DMS153 treated with DMSO at 0.1 percent for 48 hours (cell line): ENCODE data around the gene DOLK.
A peak's percentile ranks its signal among the peaks of the same experiment; 100 is the strongest.

Experiments used
- DNase-seq: peaks from one replicate; lab custom pipeline; 2025; ENCODE audit not compliant: unreplicated experiment; lab: John Stamatoyannopoulos, UW

Gene DOLK

GRCh38 chr9:128909859-128910258 is 37.5 kb downstream of the DOLK start:
- no peak for DNase-seq

GRCh38 chr9:128908372-128908771 is 39.0 kb downstream of the DOLK start:
- DNase-seq, result no peak

- no peak for DNase-seq
Observed at GRCh38 chr9:128906741-128907140, 40.7 kb downstream of the DOLK start.

GRCh38 chr9:128905964-128906363 is 41.4 kb downstream of the DOLK start:
- no peak for DNase-seq

- no peak for DNase-seq
Observed at GRCh38 chr9:128903871-128904620, 43.4 kb downstream of the DOLK start.

DNA sequence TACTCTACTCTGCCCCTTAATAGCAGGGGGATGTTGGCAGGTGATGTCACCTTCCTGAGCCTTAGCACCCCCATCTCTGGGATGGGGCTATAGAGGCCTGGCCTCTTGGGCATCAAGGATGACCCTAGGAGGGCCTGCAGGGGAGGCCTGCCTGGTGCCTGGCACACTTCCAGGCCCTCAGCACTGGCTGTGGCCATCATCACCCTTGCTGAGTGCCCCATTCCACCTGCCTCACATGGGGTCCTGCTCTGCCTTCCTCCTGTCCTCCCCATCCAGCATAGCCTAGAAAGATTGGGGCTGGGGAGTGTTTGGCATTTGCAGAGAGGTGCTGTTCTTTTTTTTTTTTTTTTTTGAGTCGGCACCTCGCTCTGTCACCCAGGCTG is 44.3 kb downstream of the DOLK start:
- no peak for DNase-seq

GRCh38 chr9:128902351-128903078 is 44.9 kb downstream of the DOLK start:
- DNase-seq, result peak; percentile 20

- no peak for DNase-seq
Observed at GRCh38 chr9:128901822-128902221, 45.6 kb downstream of the DOLK start.

DNA sequence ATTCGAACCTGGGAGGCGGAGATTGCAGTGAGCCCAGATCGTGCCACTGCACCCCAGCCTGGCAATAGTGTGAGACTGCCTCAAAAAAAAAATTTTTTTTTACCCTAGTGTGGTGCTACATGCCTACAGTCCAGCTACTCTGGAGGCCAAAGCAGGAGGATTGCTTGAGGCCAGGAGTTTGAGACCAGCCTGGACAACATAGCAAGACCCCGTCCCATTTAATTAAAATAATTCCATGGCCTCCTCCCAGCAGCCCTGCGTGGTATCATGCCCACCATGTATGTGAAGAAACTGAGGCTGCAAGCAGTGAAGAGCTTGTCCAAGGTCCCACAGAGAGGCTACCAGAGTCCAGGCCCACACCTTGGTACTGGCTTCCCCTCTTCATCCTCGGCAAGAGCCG is 46.0 kb downstream of the DOLK start:
- DNase-seq, result no peak

- DNase-seq, result no peak
Observed at GRCh38 chr9:128899566-128900322, 47.7 kb downstream of the DOLK start.

DNA sequence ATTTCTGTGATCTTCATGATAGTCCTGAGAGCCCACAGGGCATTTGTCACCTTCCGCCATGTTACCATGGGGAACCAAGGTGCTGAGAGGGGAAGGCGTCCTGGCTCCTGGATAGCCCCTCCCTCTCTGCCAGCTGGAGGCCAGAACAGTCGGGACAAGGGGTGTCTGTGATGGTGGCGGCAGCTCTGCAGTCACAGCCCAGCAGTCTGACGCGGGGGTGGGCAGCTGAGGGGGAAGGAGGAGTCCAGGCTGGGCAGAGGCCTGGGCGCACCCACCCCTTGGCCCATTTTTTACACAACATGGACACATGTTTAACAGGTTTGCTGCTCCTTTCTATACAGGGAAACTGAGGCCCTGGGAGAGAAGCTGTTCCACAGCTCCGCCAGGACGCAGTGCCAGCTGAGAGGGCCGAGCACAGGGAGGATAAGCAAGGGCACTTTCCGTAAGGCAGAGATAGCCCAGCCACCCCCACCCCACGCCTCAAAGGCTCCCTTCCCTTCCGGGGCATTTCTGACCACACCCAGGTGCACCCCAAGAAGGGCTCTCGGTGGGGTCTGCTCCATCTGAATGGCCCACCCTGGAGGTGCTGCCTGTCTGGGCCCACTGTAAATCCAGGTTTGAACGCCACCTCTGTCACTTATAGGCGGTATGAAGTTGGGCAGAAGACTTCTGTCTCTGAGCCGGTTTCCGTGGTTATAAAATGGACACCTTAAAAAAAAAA is 48.4 kb downstream of the DOLK start:
- no peak for DNase-seq

DNA sequence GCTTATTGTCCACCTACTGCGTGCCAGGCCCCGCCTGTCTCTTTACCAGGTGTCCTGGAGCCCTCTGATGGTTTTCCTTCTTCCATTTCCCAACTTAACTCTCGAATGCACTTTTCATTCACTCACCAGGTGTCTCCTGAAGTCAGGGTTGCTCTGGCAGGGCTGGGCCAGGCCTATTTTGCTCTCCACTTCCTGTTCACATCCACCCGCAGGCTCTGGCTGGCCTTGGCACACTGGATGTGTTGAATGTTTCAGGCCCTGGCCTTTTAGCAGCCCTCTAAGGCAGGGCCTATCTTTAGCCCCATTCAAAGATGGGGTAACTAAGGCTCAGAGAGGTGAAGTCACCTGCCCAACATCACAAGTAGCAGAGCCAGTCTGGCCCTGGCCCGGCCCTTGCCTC is 49.0 kb downstream of the DOLK start:
- DNase-seq, result no peak

- no peak for DNase-seq
Observed at GRCh38 chr9:128895556-128895955, 51.8 kb downstream of the DOLK start.
